Measurements from ENCODE around the gene CYP19A1. TPM values are rescaled to one million over a fixed set of nuclear protein-coding genes. Genes with fewer than 3 reads are reported as not detected.

CYP19A1 gene
- total and polyA plus RNA-seq, 2 of the 8 experiments (the other 6 are each of a cell fraction or from before 2014, with no cell fraction given): not detected

DNA sequence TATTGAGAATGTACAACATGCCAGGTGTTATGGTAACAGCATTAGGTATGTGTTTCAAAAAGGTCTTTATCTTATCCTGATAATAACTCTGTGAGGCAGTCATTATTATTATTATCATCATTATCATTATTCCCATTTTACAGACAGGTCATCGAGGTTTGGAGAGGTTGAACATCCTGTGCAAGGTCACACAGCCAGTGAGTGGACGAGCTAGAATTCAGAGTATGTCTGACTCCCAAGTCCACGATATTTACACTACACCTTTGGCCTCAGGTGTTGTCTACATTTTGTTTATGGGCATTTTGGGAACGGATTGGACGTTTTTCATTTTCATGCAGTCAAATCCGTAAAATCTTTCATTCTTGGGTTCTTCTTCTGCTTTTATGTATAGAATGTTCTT is 27.0 kb upstream of the CYP19A1 start (continued):
- TF ChIP-seq, protein P1, sequence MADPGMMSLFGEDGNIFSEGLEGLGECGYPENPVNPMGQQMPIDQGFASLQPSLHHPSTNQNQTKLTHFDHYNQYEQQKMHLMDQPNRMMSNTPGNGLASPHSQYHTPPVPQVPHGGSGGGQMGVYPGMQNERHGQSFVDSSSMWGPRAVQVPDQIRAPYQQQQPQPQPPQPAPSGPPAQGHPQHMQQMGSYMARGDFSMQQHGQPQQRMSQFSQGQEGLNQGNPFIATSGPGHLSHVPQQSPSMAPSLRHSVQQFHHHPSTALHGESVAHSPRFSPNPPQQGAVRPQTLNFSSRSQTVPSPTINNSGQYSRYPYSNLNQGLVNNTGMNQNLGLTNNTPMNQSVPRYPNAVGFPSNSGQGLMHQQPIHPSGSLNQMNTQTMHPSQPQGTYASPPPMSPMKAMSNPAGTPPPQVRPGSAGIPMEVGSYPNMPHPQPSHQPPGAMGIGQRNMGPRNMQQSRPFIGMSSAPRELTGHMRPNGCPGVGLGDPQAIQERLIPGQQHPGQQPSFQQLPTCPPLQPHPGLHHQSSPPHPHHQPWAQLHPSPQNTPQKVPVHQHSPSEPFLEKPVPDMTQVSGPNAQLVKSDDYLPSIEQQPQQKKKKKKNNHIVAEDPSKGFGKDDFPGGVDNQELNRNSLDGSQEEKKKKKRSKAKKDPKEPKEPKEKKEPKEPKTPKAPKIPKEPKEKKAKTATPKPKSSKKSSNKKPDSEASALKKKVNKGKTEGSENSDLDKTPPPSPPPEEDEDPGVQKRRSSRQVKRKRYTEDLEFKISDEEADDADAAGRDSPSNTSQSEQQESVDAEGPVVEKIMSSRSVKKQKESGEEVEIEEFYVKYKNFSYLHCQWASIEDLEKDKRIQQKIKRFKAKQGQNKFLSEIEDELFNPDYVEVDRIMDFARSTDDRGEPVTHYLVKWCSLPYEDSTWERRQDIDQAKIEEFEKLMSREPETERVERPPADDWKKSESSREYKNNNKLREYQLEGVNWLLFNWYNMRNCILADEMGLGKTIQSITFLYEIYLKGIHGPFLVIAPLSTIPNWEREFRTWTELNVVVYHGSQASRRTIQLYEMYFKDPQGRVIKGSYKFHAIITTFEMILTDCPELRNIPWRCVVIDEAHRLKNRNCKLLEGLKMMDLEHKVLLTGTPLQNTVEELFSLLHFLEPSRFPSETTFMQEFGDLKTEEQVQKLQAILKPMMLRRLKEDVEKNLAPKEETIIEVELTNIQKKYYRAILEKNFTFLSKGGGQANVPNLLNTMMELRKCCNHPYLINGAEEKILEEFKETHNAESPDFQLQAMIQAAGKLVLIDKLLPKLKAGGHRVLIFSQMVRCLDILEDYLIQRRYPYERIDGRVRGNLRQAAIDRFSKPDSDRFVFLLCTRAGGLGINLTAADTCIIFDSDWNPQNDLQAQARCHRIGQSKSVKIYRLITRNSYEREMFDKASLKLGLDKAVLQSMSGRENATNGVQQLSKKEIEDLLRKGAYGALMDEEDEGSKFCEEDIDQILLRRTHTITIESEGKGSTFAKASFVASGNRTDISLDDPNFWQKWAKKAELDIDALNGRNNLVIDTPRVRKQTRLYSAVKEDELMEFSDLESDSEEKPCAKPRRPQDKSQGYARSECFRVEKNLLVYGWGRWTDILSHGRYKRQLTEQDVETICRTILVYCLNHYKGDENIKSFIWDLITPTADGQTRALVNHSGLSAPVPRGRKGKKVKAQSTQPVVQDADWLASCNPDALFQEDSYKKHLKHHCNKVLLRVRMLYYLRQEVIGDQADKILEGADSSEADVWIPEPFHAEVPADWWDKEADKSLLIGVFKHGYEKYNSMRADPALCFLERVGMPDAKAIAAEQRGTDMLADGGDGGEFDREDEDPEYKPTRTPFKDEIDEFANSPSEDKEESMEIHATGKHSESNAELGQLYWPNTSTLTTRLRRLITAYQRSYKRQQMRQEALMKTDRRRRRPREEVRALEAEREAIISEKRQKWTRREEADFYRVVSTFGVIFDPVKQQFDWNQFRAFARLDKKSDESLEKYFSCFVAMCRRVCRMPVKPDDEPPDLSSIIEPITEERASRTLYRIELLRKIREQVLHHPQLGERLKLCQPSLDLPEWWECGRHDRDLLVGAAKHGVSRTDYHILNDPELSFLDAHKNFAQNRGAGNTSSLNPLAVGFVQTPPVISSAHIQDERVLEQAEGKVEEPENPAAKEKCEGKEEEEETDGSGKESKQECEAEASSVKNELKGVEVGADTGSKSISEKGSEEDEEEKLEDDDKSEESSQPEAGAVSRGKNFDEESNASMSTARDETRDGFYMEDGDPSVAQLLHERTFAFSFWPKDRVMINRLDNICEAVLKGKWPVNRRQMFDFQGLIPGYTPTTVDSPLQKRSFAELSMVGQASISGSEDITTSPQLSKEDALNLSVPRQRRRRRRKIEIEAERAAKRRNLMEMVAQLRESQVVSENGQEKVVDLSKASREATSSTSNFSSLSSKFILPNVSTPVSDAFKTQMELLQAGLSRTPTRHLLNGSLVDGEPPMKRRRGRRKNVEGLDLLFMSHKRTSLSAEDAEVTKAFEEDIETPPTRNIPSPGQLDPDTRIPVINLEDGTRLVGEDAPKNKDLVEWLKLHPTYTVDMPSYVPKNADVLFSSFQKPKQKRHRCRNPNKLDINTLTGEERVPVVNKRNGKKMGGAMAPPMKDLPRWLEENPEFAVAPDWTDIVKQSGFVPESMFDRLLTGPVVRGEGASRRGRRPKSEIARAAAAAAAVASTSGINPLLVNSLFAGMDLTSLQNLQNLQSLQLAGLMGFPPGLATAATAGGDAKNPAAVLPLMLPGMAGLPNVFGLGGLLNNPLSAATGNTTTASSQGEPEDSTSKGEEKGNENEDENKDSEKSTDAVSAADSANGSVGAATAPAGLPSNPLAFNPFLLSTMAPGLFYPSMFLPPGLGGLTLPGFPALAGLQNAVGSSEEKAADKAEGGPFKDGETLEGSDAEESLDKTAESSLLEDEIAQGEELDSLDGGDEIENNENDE (IDR thresholded peaks at IDR 0.05; ENCODE audit: insufficient replicate concordance, low read length): no peak
- TF ChIP-seq POU5F1 (IDR thresholded peaks at IDR 0.05; ENCODE audit: low read depth, low read length) (no peak), HDAC2 (IDR thresholded peaks at IDR 0.05; ENCODE audit: borderline replicate concordance in 1 of 2, low read depth in 2 of 2, low read length in 2 of 2) (no peak), ZNF274 (IDR thresholded peaks at IDR 0.05; ENCODE audit: borderline replicate concordance, extremely low read depth, low read length) (no peak), CBX5 (IDR thresholded peaks at IDR 0.05; ENCODE audit: low read depth, low read length) (no peak), CTBP2 (IDR thresholded peaks at IDR 0.05; ENCODE audit: borderline replicate concordance, insufficient read depth, insufficient read length, low read length) (no peak), KDM4A (IDR thresholded peaks at IDR 0.05; ENCODE audit: low read depth, low read length, severe bottlenecking) (no peak), SAP30 (IDR thresholded peaks at IDR 0.05; ENCODE audit: insufficient read depth, insufficient replicate concordance, low read length) (no peak)
- TF ChIP-seq, protein P2, sequence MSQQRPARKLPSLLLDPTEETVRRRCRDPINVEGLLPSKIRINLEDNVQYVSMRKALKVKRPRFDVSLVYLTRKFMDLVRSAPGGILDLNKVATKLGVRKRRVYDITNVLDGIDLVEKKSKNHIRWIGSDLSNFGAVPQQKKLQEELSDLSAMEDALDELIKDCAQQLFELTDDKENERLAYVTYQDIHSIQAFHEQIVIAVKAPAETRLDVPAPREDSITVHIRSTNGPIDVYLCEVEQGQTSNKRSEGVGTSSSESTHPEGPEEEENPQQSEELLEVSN (IDR thresholded peaks at IDR 0.05): no peak
- TF ChIP-seq, protein P3, sequence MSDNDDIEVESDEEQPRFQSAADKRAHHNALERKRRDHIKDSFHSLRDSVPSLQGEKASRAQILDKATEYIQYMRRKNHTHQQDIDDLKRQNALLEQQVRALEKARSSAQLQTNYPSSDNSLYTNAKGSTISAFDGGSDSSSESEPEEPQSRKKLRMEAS (IDR thresholded peaks at IDR 0.05): no peak
